HEK293T (cell line): Measurements from ENCODE around the gene CCNQ.

Source experiments
- CTCF ChIA-PET: fragments of 350-600 bp; formaldehyde crosslinking; extraction: SDS; loops from one replicate; lab custom pipeline; 2021; ENCODE audit warnings: antibody characterized with exemption, inconsistent platforms; lab: Yijun Ruan, JAX
- POLR2A ChIA-PET: fragments of 350-600 bp; formaldehyde crosslinking; extraction: SDS; loops from one replicate; lab custom pipeline; 2020; ENCODE audit warnings: antibody characterized with exemption, inconsistent platforms; lab: Yijun Ruan, JAX
- DNase-seq: peaks from one replicate; pipeline ENCODE4 v3.0.0; 2012; ENCODE audit warnings: mixed read lengths; ENCODE audit errors: extremely low spot score
- ARNT ChIP-seq: fragments of 450-650 bp; IDR thresholded peaks from 2 replicates; pipeline ENCODE4 v1.6.1; 2017; ENCODE audit warnings: mild to moderate bottlenecking
- BHLHE40 ChIP-seq: fragments of 450-650 bp; IDR thresholded peaks from 2 replicates; pipeline ENCODE4 v1.6.1; 2016; ENCODE audit warnings: mild to moderate bottlenecking, moderate library complexity, borderline replicate concordance
- CTBP1 ChIP-seq: fragments of 450-650 bp; IDR thresholded peaks from 2 replicates; pipeline ENCODE4 v1.6.1; 2016; ENCODE audit warnings: borderline replicate concordance
- ELF4 ChIP-seq: fragments of 450-650 bp; IDR thresholded peaks from 2 replicates; pipeline ENCODE4 v1.6.1; 2017; ENCODE audit warnings: antibody characterized with exemption
- FOXA1 ChIP-seq: fragments of 450-650 bp; IDR thresholded peaks from 2 replicates; pipeline ENCODE4 v1.6.1; 2016; ENCODE audit warnings: mild to moderate bottlenecking
- FOXK2 ChIP-seq: fragments of 450-650 bp; IDR thresholded peaks from 2 replicates; pipeline ENCODE4 v1.6.1; 2016; ENCODE audit warnings: mild to moderate bottlenecking
- FOXM1 ChIP-seq: fragments of 450-650 bp; IDR thresholded peaks from 2 replicates; pipeline ENCODE4 v1.6.1; 2017; ENCODE audit warnings: mild to moderate bottlenecking, borderline replicate concordance
- HDGF ChIP-seq: fragments of 450-650 bp; IDR thresholded peaks from 2 replicates; pipeline ENCODE4 v1.6.1; 2017; ENCODE audit warnings: antibody characterized with exemption, borderline replicate concordance
- L3MBTL2 ChIP-seq: fragments of 450-650 bp; conservative IDR thresholded peaks from 2 replicates; pipeline ENCODE4 v1.6.1; 2016; ENCODE audit warnings: mild to moderate bottlenecking
- LEF1 ChIP-seq: fragments of 450-650 bp; IDR thresholded peaks from 2 replicates; pipeline ENCODE4 v1.6.1; 2017; ENCODE audit warnings: mild to moderate bottlenecking, borderline replicate concordance
- NFRKB ChIP-seq: fragments of 450-650 bp; IDR thresholded peaks from 2 replicates; pipeline ENCODE4 v1.6.1; 2016; ENCODE audit warnings: mild to moderate bottlenecking, moderate library complexity
- PKNOX1 ChIP-seq: fragments of 450-650 bp; IDR thresholded peaks from 2 replicates; pipeline ENCODE4 v1.6.1; 2016
- SP1 ChIP-seq: fragments of 450-650 bp; IDR thresholded peaks from 2 replicates; pipeline ENCODE4 v1.6.1; 2017
- SUZ12 ChIP-seq: fragments of 450-650 bp; IDR thresholded peaks from 2 replicates; pipeline ENCODE4 v1.6.1; 2016; ENCODE audit warnings: mild to moderate bottlenecking
- TARDBP ChIP-seq: fragments of 450-650 bp; IDR thresholded peaks from 2 replicates; pipeline ENCODE4 v1.6.1; 2016
- ZNF384 ChIP-seq: fragments of 450-650 bp; IDR thresholded peaks from 2 replicates; pipeline ENCODE4 v1.6.1; 2016

The CCNQ gene

DNA sequence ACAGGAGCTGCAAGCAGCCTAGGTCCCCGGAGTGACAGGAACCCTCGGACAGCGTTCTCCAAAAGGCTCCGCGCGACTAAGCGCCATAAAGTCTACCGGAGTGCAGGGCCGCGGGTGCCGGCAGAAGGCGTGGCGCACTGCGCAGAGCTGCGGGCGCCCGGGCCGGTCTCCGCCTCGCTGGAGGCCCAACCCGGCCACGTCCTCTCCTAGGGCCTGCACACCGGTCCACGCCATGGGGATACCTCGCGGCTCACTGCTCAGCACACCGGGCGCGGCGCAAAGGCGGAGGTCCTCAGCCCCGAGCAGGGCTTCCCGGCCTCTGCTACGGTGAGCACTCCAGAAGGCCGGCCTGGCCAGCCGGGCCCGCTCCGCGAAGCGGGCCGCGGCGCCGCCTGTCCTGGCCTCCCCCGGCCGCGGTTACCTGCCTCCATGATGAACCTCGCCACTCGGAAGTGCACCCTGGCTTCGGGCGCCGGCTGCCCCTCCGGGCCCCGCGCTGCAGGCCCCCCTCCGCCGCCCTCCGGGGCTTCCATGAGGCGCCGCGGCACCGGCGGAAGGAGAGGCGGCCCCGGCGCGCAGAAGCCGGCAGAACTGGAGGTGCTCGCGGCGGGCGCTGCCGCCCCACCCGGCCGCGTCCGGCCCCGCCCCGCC, at the start of gene CCNQ:
Gene CCNQ, minus strand, starts transcription at position 599 of the 651 bp plus-strand sequence. Its CDS starts 66 bp downstream, at position 533.
- DNase-seq = peak; percentile 39
- ChIA-PET POLR2A (interaction anchor here (1.5 kb wide), 1 partner anchor 47 kb away, joined by 7 read pairs; the partner anchor contains the start of gene DUSP9), CTCF (interaction anchor here (1.2 to 3.7 kb wide), 3 partner anchors 11 to 69 kb away, joined by 3 to 17 read pairs (median 10); no protein-coding TSS in a partner anchor)
- no peak for TF ChIP-seq FOXA1
- TF ChIP-seq NFRKB = no peak
- no peak for TF ChIP-seq FOXM1
- TF ChIP-seq HDGF = no peak
- TF ChIP-seq SP1 = no peak
- TF ChIP-seq TARDBP = no peak
- no peak for TF ChIP-seq LEF1
- TF ChIP-seq FOXK2 = no peak
- TF ChIP-seq ZNF384 = no peak
- no peak for TF ChIP-seq PKNOX1
- TF ChIP-seq CTBP1 = no peak
- TF ChIP-seq ELF4 = no peak
- no peak for TF ChIP-seq ARNT
- no peak for TF ChIP-seq BHLHE40
- no peak for TF ChIP-seq SUZ12
- TF ChIP-seq L3MBTL2 = no peak

DNA sequence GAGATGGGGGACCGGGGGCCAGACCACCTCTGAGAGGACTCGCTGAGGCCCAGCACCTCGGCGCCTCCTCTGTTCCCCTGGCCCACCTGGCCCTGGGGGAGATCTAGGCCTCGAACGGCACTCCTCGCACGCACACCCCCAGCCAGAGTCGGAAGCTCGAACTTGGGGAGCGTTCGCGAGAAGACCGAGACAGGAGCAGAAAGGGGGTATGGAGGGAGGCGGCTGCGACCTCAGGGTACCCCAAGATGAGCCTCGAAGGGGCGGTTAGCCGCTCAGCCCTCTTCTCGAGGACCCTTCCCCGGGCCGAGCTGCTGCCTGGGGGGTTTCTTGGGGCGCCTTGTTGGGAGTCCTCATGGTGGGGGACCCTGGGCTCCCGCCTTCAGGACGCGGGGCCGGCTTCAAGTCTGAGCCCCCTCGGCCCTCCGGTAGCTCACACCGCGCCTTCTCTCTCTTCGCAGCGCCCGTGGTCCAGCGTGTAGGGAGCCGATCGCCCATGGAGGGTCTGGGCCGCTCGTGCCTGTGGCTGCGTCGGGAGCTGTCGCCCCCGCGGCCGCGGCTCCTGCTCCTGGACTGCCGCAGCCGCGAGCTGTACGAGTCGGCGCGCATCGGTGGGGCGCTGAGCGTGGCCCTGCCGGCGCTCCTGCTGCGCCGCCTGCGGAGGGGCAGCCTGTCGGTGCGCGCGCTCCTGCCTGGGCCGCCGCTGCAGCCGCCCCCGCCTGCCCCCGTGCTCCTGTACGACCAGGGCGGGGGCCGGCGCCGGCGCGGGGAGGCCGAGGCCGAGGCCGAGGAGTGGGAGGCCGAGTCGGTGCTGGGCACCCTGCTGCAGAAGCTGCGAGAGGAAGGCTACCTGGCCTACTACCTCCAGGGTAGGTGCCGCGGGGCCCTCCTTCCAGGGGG, 48.8 kb upstream of the CCNQ start:
- ChIA-PET POLR2A (no interaction called here), CTCF (interaction anchor here (0.6 to 1.6 kb wide), 5 partner anchors 12 to 93 kb away, joined by 3 to 4 read pairs (median 3); no protein-coding TSS in a partner anchor)
- no peak for DNase-seq
- TF ChIP-seq ARNT = no peak
- no peak for TF ChIP-seq ELF4
- no peak for TF ChIP-seq TARDBP
- TF ChIP-seq HDGF = no peak
- no peak for TF ChIP-seq FOXK2
- no peak for TF ChIP-seq NFRKB
- TF ChIP-seq FOXM1 = no peak
- TF ChIP-seq BHLHE40 = no peak
- no peak for TF ChIP-seq SUZ12
- TF ChIP-seq LEF1 = no peak
- no peak for TF ChIP-seq SP1
- TF ChIP-seq L3MBTL2 = no peak
- TF ChIP-seq FOXA1 = no peak
- no peak for TF ChIP-seq ZNF384
- TF ChIP-seq PKNOX1 = no peak
- no peak for TF ChIP-seq CTBP1

- TF ChIP-seq SP1 (no peak), ELF4 (no peak), HDGF (no peak)
- ChIA-PET POLR2A (interaction anchor here (2.0 kb wide), 1 partner anchor 47 kb away, joined by 7 read pairs; the partner anchor contains the start of gene CCNQ), CTCF (interaction anchor here (0.6 to 1.4 kb wide), 6 partner anchors 11 to 108 kb away, joined by 3 to 5 read pairs (median 4); no protein-coding TSS in a partner anchor)
- peak; percentile 69 for DNase-seq
These were observed 47.9 kb upstream of the CCNQ start, which contains the start of gene DUSP9 for GRCh38 chrX:153646620-153647373. DUSP9 (plus strand) TSS chrX:153647203; CDS start chrX:153647954, 751 bp downstream.

- TF ChIP-seq L3MBTL2 = no peak
- no peak for TF ChIP-seq FOXA1
- TF ChIP-seq SUZ12 = no peak
- TF ChIP-seq TARDBP = no peak
- no peak for TF ChIP-seq ARNT
- ChIA-PET POLR2A (interaction anchor here (2.0 kb wide), 1 partner anchor 46 kb away, joined by 7 read pairs; the partner anchor contains the start of gene CCNQ), CTCF (interaction anchor here (0.9 to 1.5 kb wide), 4 partner anchors 10 to 107 kb away, joined by 3 to 6 read pairs (median 4); no protein-coding TSS in a partner anchor)
- no peak for DNase-seq
These were observed 47.1 kb upstream of the CCNQ start for GRCh38 chrX:153645921-153646488.

- POLR2A ChIA-PET = interaction anchor here (0.8 to 2.0 kb wide), 4 partner anchors 46 to 703 kb away, joined by 3 to 7 read pairs (median 3); partner anchors contain the start of gene CCNQ
These were observed 46.2 kb upstream of the CCNQ start for GRCh38 chrX:153645151-153645550.

More at GRCh38 chrX:153645151-153645550, 46.2 kb upstream of the CCNQ start:
- no peak for TF ChIP-seq CTBP1
- TF ChIP-seq FOXK2 = no peak
- TF ChIP-seq HDGF = no peak
- no peak for TF ChIP-seq NFRKB
- TF ChIP-seq ARNT = no peak
- no peak for TF ChIP-seq SUZ12
- TF ChIP-seq BHLHE40 = no peak
- TF ChIP-seq ELF4 = no peak
- TF ChIP-seq PKNOX1 = no peak
- TF ChIP-seq TARDBP = no peak
- TF ChIP-seq ZNF384 = no peak
- no peak for TF ChIP-seq L3MBTL2
- TF ChIP-seq LEF1 = no peak
- TF ChIP-seq SP1 = no peak
- no peak for TF ChIP-seq FOXA1
- TF ChIP-seq FOXM1 = no peak
- CTCF ChIA-PET = interaction anchor here (1.0 to 1.5 kb wide), 10 partner anchors 9 to 704 kb away, joined by 3 to 17 read pairs (median 4); partner anchors contain the start of gene SLC6A8
- no peak for DNase-seq
